Colonic mucosa (tissue), 4 donors: ENCODE measurements around the gene TRIM63. TPM values are rescaled to one million over a fixed set of nuclear protein-coding genes. Genes with fewer than 3 reads are reported as not detected.
A peak's percentile ranks its signal among the peaks of the same experiment; 100 is the strongest.

ENCODE experiments used
- DNase-seq: peaks from one replicate; pipeline ENCODE4 v3.0.0-alpha.2; 2020
- H3K27ac ChIP-seq: fragments of 200-600 bp; one replicate; pipeline ENCODE4 v1.8.0; 2021
- H3K27me3 ChIP-seq: fragments of 200-600 bp; one replicate; pipeline ENCODE4 v1.8.0; 2021
- H3K36me3 ChIP-seq: fragments of 200-600 bp; one replicate; pipeline ENCODE4 v1.8.0; 2021
- H3K4me1 ChIP-seq: fragments of 200-600 bp; one replicate; pipeline ENCODE4 v1.8.0; 2021; ENCODE audit warnings: mild to moderate bottlenecking
- H3K4me3 ChIP-seq: fragments of 200-600 bp; one replicate; pipeline ENCODE4 v1.8.0; 2021
- H3K9ac ChIP-seq, 2 donors: one replicate each; pipeline ENCODE4 v1.7.0; 2013; ENCODE audit warnings: control low read depth in 2 of 2, low read depth in 2 of 2, low read length in 2 of 2
- H3K9me3 ChIP-seq: fragments of 200-600 bp; one replicate; pipeline ENCODE4 v1.8.0; 2021
- CTCF ChIP-seq: fragments of 200-600 bp; IDR thresholded peaks from one replicate; pipeline ENCODE4 v1.8.0; 2022; ENCODE audit warnings: antibody characterized with exemption, mild to moderate bottlenecking
- intact Hi-C: fragments of 100-400 bp; cut with DNase I; formaldehyde crosslinking; loops from one replicate; pipeline ENCODE4 v1.14.1; 2022
- total RNA-seq, 2 donors: library from RNA; stranded (reverse); fragmentation: NEBNext Ultra II Directional in 1 of 2; extraction: Animal tissue kit (Norgen Biotek cat#: 25700) in 1 of 2; gene quantifications; one replicate each; pipeline ENCODE4 v1.2.1, GENCODE V29; 2021
- donor health status: healthy.
- donor health status: DM: no; HTN: no; CAD: no.
- donor health status: DM: no; HTN: no; CAD: no.

TRIM63 gene
- total RNA-seq, 2 donors from 2014 or later = 0.15 TPM; not detected in 1

GRCh38 chr1:26092422-26092821, 25.0 kb upstream of the TRIM63 start:
- intact Hi-C loops = no loop called here
- no peaks in the 10 kb centered on the region for H3K9me3 ChIP-seq

GRCh38 chr1:26090893-26091292, 23.5 kb upstream of the TRIM63 start:
- H3K36me3 ChIP-seq = no peaks in the 10 kb centered on the region
- TF ChIP-seq CTCF = no peak
- no peak for DNase-seq

More at GRCh38 chr1:26092422-26092821, 25.0 kb upstream of the TRIM63 start:
- H3K4me3 ChIP-seq = no peak overlapping the region
- no peaks in the 10 kb centered on the region for H3K4me1 ChIP-seq
- no peaks in the 10 kb centered on the region for H3K36me3 ChIP-seq
- no peak overlapping the region for H3K27ac ChIP-seq
- H3K9ac ChIP-seq = peak overlapping the region in 1 of 2 donors; percentile 12
- DNase-seq = no peak
- H3K27me3 ChIP-seq = no peaks in the 10 kb centered on the region
- no peak for TF ChIP-seq CTCF

GRCh38 chr1:26089125-26089524, 21.7 kb upstream of the TRIM63 start:
- Histone ChIP-seq H3K27me3 (no peaks in the 10 kb centered on the region), H3K4me3 (no peak overlapping the region), H3K4me1 (no peaks in the 10 kb centered on the region), H3K9ac (no peak overlapping the region), H3K27ac (no peak overlapping the region), H3K9me3 (no peaks in the 10 kb centered on the region), H3K36me3 (no peaks in the 10 kb centered on the region)
- no peak for DNase-seq
- intact Hi-C loops = no loop called here
- no peak for TF ChIP-seq CTCF

More at GRCh38 chr1:26090893-26091292, 23.5 kb upstream of the TRIM63 start:
- Histone ChIP-seq H3K4me3 (no peak overlapping the region), H3K9me3 (no peaks in the 10 kb centered on the region), H3K9ac (no peak overlapping the region), H3K27ac (no peak overlapping the region), H3K27me3 (no peaks in the 10 kb centered on the region), H3K4me1 (no peaks in the 10 kb centered on the region)
- intact Hi-C loops = no loop called here

- intact Hi-C loops = no loop called here
- Histone ChIP-seq H3K27me3 (no peaks in the 10 kb centered on the region), H3K36me3 (no peaks in the 10 kb centered on the region), H3K27ac (no peak overlapping the region), H3K9ac (no peak overlapping the region), H3K4me3 (no peak overlapping the region), H3K9me3 (no peaks in the 10 kb centered on the region), H3K4me1 (no peaks in the 10 kb centered on the region)
- TF ChIP-seq CTCF = no peak
- no peak for DNase-seq
These were observed 17.4 kb upstream of the TRIM63 start for GRCh38 chr1:26084844-26085243.

GRCh38 chr1:26084091-26084561, 16.7 kb upstream of the TRIM63 start:
- no peak overlapping the region for H3K27ac ChIP-seq
- no peaks in the 10 kb centered on the region for H3K9me3 ChIP-seq
- TF ChIP-seq CTCF = no peak
- no peak for DNase-seq
- no peaks in the 10 kb centered on the region for H3K27me3 ChIP-seq
- intact Hi-C loops = no loop called here
- no peaks in the 10 kb centered on the region for H3K36me3 ChIP-seq
- no peak overlapping the region for H3K9ac ChIP-seq
- H3K4me3 ChIP-seq = no peak overlapping the region
- no peaks in the 10 kb centered on the region for H3K4me1 ChIP-seq
